Measurements from ENCODE around the gene PTPRD. TPM values are rescaled to one million over a fixed set of nuclear protein-coding genes. Genes with fewer than 3 reads are reported as not detected.

The PTPRD gene
- total RNA-seq, 1 experiment from 2014 or later = not detected

DNA sequence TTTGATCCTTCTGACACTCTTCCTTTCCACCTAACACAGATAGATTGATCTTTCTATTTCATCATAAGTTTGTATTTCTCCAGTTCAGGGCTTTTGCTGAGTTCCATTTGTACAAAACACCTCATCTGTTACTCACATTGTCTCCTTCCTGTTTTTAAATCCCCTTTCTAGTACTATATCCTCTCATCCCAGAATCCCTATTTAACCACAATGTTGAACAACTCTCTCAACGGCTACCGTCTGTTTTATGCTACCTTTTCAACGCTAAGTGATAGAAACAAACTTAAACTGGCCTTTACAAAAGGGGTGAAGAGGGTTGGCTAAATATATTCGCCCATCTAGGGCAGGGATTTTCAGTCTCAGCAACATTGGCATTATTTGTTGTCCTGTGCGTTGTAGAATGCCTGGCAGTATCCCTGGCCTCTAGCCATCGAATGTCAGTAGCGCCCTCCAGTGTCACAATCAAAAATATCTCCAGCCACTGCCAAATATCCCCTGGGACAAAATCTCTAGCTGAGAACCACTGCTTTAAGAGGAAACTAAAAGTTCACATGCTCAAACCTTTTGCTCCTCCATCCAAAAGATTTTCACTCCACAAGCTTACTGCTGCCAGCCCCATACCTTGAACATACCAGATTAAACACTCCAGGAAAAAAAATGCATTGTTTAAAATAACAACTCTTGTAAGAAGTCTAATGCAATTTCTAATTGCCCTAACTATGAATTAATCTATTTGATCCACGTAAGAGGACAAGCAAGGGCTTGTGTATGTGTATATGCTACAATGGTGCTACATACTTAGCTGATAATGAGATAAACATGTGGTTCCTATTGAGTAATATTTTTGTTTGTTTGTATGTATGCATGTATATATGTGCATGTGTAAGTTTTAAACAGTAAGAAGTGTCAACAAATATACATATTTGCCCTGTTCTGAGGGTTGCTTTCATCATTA is 344.0 kb downstream of the PTPRD start:
- no peak for DNase-seq (ENCODE audit: low read depth)

- DNase-seq (ENCODE audit: low read depth) = no peak
These were observed 347.6 kb downstream of the PTPRD start for GRCh38 chr9:10265153-10265631.

GRCh38 chr9:10260501-10260900 is 352.3 kb downstream of the PTPRD start:
- no peak for DNase-seq (ENCODE audit: low read depth)

DNA sequence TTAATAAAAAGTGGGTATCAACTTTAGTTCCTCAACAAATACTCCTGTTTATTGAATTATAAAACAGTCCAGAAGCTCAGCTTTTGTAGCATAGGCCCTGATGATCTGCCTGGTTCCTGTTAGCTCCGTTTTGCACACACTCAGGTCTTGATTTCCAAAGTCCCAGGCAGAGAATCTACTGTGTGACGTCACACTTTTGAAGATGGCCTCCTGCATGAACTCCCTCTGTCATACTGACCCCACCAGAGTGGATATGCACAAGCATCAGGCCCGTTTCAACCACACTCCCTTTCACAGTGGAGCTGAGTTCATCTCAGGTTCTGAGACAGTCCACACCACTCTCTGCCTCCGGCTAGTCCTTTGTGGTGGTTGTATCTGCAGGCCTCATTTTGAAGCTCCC is 353.1 kb downstream of the PTPRD start:
- DNase-seq (ENCODE audit: low read depth) = no peak

GRCh38 chr9:10255758-10256157 is 357.0 kb downstream of the PTPRD start:
- no peak for DNase-seq (ENCODE audit: low read depth)

DNA sequence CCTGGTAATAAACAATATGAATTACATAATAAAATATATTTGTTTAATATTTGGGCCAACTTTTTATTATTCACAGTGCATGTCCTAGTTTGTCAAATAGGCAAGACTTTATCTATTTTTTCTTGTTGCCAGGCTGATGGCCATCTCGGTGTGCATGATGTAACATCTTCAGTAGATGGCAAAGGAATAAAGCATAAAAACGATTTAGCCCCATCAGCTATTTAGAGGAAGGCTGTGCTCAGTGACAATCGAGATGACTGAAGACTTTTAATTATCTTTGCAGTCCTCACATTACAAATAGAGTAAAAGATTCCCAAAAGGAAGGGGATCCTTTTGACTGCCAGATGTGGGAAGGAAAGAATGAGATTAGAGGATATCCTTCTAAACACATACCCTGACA is 358.5 kb downstream of the PTPRD start:
- no peak for DNase-seq (ENCODE audit: low read depth)

- DNase-seq (ENCODE audit: low read depth) = no peak
These were observed 359.5 kb downstream of the PTPRD start for GRCh38 chr9:10253341-10253740.

DNA sequence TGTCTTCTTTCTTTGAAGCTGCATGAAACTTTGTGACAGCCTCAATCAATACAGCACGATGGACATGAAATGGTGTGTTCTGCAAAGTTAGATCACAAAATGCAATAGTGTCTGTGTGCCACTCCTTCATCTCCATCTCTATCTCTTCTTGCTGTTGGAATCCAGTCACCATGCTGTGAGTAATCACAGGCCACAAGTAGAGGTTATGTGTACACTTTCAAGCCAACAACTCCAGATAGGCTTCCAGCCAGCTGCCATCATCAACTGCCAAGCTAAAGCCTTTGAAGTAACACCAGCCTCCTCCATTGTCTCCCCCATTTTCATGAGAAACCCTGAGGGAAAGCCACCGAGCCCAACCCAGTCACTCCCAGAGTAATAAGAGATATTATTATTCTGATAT is 360.6 kb downstream of the PTPRD start:
- no peak for DNase-seq (ENCODE audit: low read depth)

- no peak for DNase-seq (ENCODE audit: low read depth)
These were observed 361.3 kb downstream of the PTPRD start for GRCh38 chr9:10251490-10251889.

DNA sequence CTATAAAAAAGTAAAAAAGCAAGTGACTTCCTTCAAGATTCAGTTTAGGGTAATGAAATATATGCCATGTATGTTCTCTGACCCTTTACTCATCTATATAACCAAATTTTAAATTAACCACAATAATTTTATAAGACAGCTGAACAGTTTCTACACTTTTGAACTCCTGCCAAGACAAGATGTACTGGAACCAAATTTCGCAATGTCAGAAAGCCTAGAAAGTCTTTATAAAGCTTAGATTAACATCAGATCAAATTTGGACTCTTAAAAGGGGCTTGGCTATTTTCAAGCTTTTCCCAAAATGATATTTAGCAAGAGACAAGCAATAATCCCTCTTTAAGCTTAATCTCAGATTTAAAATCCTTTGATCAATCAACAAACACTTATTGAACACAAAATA is 362.6 kb downstream of the PTPRD start:
- DNase-seq (ENCODE audit: low read depth) = no peak

DNA sequence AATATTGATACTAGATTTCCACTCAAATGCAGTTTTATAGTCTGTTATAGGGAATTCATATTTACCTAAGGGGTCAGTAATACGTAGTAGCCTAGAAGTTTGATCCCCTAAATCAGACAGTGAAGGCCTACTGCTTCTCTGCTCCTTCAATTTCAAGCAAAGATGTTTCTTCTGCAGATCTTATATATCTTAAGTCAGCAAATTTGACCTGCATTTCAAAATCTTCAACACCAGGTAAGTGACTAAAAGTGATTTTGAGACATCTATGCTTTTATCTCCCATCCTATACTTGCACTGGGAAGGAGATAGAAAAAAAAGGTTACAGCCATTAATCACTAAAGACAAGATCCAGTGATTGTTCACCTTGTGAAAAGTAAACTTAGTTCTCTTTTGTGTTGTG is 363.9 kb downstream of the PTPRD start:
- no peak for DNase-seq (ENCODE audit: low read depth)

- no peak for DNase-seq (ENCODE audit: low read depth)
These were observed 370.5 kb downstream of the PTPRD start for GRCh38 chr9:10242255-10242654.

- no peak for DNase-seq (ENCODE audit: low read depth)
These were observed 374.7 kb downstream of the PTPRD start for GRCh38 chr9:10238087-10238486.

- DNase-seq (ENCODE audit: low read depth) = no peak
These were observed 375.2 kb downstream of the PTPRD start for GRCh38 chr9:10237584-10237983.

- no peak for DNase-seq (ENCODE audit: low read depth)
These were observed 376.6 kb downstream of the PTPRD start for GRCh38 chr9:10236161-10236560.

- DNase-seq (ENCODE audit: low read depth) = no peak
These were observed 377.4 kb downstream of the PTPRD start for GRCh38 chr9:10235376-10235775.

- no peak for DNase-seq (ENCODE audit: low read depth)
These were observed 380.4 kb downstream of the PTPRD start for GRCh38 chr9:10232352-10232930.

DNA sequence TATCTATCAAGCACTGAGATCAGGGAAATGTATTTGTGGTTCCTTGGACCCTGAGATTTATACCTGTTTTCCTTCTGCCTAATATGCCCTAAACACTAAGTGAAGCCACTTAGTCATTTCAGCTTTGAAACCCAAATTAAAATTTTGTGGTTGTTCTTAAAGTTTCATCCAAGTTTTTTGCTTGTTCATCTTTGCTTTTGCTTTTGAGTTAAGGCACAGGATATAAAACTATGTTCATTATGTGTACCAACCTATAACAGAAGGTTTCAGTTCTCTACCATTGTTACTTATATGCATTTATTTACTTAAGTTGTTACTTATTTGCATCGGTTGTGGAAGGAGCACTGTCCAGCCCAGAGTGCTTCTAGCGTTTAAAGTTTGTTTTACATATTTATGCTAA is 382.3 kb downstream of the PTPRD start:
- DNase-seq (ENCODE audit: low read depth) = no peak

GRCh38 chr9:10228082-10228481 is 384.7 kb downstream of the PTPRD start:
- DNase-seq (ENCODE audit: low read depth) = no peak

GRCh38 chr9:10226996-10227395 is 385.8 kb downstream of the PTPRD start:
- no peak for DNase-seq (ENCODE audit: low read depth)

DNA sequence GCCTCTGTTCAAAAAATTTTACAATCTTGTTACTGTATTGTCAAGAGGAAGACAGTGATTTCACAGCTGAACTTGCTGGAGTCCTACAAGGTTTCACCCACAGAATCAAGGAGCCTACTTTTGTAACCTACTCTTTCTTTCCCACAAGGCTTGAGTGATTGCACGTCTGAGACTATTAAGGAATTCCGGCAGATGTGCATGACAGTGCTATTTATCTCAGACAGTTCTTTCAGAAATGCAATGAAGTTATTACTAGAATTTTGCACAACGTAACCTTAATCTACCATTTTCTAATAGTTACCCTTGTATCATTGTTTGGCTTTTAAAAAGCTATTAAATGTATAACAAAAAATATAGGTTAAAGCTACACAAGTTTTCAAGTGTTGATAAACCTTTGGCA is 400.1 kb downstream of the PTPRD start:
- no peak for DNase-seq (ENCODE audit: low read depth)

DNA sequence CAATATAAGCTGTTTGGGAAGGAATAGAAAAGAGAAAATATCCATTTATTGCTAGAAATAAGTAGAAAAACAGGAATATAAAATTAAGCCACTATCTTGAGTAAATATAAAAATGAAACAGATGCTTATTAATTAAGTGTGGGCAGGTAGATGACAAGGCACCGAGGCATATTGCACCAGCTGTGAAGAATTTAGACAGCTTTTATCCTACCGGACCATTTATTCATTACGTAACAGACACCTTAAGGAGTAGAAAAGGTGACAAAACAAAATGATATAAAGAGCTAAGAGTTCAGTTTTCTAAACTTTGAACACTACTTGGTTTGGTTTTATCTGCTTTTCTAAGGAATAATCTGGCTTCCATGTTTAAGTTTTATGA is 404.1 kb downstream of the PTPRD start:
- no peak for DNase-seq (ENCODE audit: low read depth)

- DNase-seq (ENCODE audit: low read depth) = no peak
These were observed 408.5 kb downstream of the PTPRD start for GRCh38 chr9:10204276-10204675.

Measured in LHCN-M2 (cell line).